ES-I3 (cell line): ENCODE data around the gene TBC1D32.
"Not testable (repeated sequence)": the region's sequence is repeated elsewhere in the genome, so short reads cannot be mapped to it uniquely, and the experiment has no call there.

Experiments
- H3K36me3 ChIP-seq: 2 replicates; pipeline ENCODE4 v1.6.1; 2013; ENCODE audit warnings: mild to moderate bottlenecking, low read length, control low read depth, moderate library complexity; ENCODE audit not compliant: insufficient read depth
- H3K4me1 ChIP-seq: 2 replicates; pipeline ENCODE4 v1.6.1; 2013; ENCODE audit warnings: mild to moderate bottlenecking, control low read depth, low read length; ENCODE audit not compliant: insufficient read depth
- H3K9ac ChIP-seq: 2 replicates; pipeline ENCODE4 v1.6.1; 2013; ENCODE audit warnings: low read depth, mild to moderate bottlenecking, low read length, moderate library complexity
- H3K9me3 ChIP-seq: 2 replicates; pipeline ENCODE4 v1.6.1; 2013; ENCODE audit warnings: mild to moderate bottlenecking, low read length, moderate library complexity; ENCODE audit not compliant: control insufficient read depth, insufficient read depth

The TBC1D32 gene

DNA sequence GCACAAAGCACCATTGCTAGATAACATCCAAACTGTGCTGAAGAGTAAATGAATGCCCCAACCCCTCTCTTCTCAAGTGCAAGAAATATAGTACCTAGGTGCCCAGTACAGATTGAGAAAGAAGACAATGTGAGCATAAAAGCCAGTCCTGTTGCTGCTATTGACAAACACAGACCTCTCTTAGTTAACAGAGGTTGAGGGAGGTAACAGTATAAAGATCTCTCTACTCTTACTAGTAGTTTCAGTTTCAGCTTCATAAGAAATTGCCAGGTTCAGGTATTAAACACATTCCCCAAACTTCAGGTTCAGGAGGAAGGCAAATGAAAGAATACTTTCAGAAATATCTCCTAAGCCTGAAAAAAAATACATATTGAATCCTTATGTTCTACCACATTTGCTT lies 31.4 kb downstream of the TBC1D32 start:
- H3K9me3 ChIP-seq: no peaks in the 10 kb centered on the region
- H3K9ac ChIP-seq: no peak overlapping the region
- H3K4me1 ChIP-seq: no peaks in the 10 kb centered on the region
- no peaks in the 10 kb centered on the region for H3K36me3 ChIP-seq

DNA sequence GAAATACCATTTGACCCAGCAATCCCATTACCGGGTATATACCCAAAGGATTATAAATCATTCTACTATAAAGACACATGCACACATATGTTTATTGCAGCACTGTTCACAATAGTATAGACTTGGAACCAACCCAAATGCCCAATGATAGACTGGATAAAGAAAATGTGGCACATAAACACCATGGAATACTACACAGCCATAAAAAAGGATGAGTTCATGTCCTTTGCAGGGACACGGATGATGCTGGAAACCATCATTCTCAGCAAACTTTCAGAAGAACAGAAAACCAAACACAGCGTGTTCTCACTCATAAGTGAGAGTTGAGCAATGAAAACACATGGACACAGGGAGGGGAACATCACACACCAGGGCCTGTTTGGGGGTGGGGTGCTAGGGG lies 33.1 kb downstream of the TBC1D32 start:
- H3K9ac ChIP-seq: not testable (repeated sequence)

DNA sequence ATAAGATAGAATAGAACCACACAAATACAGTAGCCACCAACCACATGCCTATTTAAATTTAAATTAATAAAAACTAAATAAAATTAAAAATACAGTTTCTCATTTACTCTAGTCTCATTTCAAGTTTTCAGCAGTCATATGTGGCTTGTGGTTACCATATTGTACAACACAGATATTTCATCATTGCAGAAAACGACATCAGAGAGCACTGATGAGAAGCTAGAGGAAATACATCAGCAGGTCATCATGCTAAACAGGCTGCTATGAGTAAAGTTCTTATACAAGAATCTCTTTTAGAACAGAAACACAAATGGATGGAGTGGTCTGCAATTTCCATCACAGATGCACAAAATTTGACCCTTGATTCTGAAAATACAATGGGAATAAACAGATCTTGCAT lies 36.6 kb downstream of the TBC1D32 start:
- no peaks in the 10 kb centered on the region; the same call in 1 of the 2 replicates for H3K4me1 ChIP-seq
- no peaks in the 10 kb centered on the region for H3K36me3 ChIP-seq
- no peaks in the 10 kb centered on the region for H3K9me3 ChIP-seq
- no peak overlapping the region for H3K9ac ChIP-seq

More for the DNA sequence above, 33.1 kb downstream of the TBC1D32 start:
- H3K4me1 ChIP-seq, H3K9me3 ChIP-seq, H3K36me3 ChIP-seq: not testable (repeated sequence)

DNA sequence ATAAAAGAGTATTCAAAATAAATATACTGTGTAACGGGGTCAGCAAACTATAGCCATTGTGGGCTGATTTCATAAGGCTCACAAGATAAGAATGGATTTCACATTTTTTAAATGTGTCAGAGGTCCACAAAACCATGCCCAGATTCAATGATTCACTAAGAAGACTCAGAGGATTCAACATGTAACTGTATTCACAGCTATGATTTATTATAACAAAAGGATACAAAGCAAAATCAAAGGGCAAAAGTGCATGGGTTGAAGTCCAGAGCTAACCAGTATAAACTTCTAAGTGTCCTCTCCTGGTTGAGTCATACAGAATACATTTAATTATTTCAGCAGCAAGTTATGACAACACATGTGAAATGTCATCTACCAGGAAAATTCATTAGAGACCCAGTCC lies 49.2 kb downstream of the TBC1D32 start:
- Histone ChIP-seq H3K36me3 (no peaks in the 10 kb centered on the region), H3K9me3 (no peaks in the 10 kb centered on the region), H3K4me1 (no peaks in the 10 kb centered on the region), H3K9ac (no peak overlapping the region)

DNA sequence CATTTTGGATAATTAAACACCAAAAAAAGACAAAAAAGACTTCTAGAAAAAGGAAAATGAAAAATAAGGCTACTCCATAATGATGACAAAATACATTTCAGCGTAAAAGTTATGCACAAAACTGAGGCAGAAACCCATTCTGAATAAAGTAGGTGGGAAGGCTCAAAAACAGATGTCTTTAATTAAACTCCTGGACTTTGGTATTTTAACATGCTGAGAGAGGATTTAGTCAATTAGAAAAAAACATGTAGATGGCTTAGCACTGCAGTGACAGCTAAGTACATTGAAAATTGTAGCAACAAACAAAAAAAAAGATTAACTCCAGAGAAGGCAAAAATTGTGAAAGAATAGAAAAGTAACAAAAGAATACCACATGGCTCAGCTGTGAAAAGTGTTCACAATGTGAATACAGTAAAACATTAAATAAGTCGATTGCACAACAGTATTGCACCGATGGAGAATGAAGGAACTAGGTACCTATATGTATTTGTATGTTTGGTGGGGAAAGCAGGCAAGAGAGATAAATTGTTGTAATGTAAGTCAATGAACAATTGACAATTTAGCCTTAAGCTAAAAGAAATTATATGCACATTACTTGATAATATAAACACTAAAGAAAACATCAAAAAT lies 59.5 kb downstream of the TBC1D32 start:
- no peaks in the 10 kb centered on the region for H3K4me1 ChIP-seq
- H3K9me3 ChIP-seq: no peaks in the 10 kb centered on the region
- H3K36me3 ChIP-seq: no peaks in the 10 kb centered on the region
- H3K9ac ChIP-seq: no peak overlapping the region

DNA sequence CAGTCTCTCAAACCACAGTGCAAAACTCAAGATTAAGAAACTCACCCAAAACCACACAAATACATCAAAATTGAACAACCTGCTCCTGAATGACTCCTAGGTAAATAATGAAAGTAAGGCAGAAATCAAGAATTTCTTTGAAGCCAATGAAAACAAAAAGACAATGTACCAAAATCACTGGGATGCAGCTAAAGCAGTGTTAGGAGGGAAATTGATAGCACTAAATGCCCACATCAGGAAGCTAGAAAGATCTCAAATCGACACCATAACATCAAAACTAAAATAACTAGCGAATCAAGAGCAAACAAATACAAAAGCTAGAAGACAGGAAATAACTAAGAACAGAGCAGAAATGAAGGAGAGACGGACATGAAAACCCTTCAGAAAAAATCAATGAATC lies 70.5 kb downstream of the TBC1D32 start:
- H3K9ac ChIP-seq: no peak overlapping the region
- H3K36me3 ChIP-seq: no peaks in the 10 kb centered on the region
- H3K4me1 ChIP-seq: no peaks in the 10 kb centered on the region
- peaks cover 11% of the 10 kb centered on the region for H3K9me3 ChIP-seq

DNA sequence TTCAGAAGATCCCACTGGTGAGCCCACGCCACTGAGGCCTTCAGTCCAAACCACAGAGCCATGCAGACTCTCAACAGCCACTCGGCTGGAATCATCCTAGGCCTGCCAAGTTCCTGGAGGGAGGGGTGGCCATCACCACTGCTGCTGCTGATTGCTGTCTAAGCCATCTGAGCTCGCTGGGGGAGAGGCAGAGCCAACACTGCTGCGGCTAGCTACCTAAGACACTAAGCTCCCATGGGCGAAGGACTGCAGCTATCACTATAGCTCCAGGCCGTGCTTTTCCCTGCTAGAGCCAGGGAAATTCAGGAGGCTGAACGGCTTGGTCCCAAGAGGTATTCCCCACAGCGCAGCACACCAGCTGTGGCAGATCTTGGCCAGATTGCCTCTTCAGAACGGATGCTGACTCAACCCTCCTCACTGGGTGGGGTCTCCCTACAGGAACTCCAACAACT lies 73.6 kb downstream of the TBC1D32 start:
- Histone ChIP-seq H3K9me3 (peaks cover 7% of the 10 kb centered on the region), H3K4me1 (no peaks in the 10 kb centered on the region), H3K36me3 (no peaks in the 10 kb centered on the region), H3K9ac (no peak overlapping the region)

DNA sequence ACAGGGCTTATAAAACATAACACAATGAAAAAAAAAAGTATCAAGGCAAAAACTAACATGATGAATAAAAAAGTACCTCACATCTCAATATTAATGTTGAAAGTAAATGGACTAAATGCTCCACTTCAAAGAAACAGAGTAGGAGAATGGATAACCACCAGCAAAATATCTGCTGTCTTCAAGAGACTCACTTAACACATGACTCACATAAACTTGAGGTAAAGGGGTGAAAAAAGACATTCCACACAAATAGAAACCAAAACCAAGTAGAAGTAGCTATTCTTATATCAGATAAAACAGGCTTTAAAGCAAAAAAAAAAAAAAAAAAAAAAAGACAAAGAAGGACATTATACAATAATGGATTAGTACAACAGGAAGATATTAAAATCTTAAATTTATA lies 86.9 kb downstream of the TBC1D32 start:
- Histone ChIP-seq H3K9me3 (no peaks in the 10 kb centered on the region), H3K9ac (no peak overlapping the region), H3K4me1 (no peaks in the 10 kb centered on the region), H3K36me3 (no peaks in the 10 kb centered on the region)

DNA sequence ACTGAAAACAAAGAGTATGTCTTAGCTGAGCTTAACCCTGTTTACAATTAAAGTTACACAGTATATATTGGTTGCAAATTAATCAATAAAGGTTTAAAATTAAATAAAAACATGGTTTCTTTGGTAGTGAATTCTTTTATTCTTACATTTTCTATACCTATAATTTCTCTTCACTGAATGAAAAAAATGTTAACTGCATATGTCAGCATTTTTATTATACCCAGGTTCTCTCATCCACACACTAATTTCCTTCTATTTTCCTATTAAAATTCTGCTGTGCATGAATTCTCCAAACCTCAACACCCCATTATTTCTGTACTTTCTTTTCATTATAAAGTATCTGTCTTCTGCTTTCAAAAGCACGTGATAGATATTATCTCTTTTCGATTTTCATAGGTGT lies 91.9 kb downstream of the TBC1D32 start:
- H3K9ac ChIP-seq: no peak overlapping the region
- H3K9me3 ChIP-seq: no peaks in the 10 kb centered on the region
- H3K4me1 ChIP-seq: no peaks in the 10 kb centered on the region
- no peaks in the 10 kb centered on the region for H3K36me3 ChIP-seq

DNA sequence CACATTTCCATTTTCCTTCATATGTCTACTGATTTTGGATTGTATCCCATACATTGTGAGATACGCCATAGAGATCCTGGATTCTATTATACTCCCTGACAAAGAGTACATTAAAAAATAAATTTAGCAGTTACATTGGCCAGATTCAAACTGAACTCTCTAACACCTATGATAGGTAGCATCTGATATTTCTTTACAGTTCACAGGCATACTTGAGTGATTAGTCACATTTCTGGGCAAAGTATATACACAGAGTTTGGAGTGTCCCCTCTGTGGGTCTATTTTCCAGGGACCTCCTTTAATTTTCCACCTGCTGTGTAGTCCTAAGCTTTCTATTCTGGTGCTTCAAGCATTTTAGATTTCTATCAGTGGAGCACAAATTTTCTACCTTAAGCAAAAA lies 96.4 kb downstream of the TBC1D32 start:
- no peaks in the 10 kb centered on the region for H3K9me3 ChIP-seq
- H3K4me1 ChIP-seq: no peaks in the 10 kb centered on the region; the same call in 1 of the 2 replicates
- no peaks in the 10 kb centered on the region for H3K36me3 ChIP-seq
- no peak overlapping the region for H3K9ac ChIP-seq

DNA sequence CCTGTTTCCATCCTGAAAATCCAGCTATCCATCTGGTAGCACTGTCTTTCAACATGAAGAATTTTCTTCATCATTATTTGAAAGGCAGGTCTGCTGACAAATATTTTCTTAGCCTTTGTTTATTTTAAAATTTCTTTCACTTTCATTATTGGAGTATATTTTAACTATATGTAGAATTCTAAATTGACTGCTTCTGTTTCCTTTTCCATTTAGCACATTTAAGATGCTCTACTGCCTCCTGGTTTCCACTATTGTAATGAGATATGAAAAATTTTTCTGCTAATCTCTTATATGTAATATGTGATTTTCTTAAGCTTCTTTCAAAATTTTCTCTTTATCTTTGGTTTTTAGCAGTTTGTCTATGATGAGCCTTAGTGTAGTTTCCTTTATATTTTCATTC lies 97.3 kb downstream of the TBC1D32 start:
- H3K36me3 ChIP-seq: no peaks in the 10 kb centered on the region

DNA sequence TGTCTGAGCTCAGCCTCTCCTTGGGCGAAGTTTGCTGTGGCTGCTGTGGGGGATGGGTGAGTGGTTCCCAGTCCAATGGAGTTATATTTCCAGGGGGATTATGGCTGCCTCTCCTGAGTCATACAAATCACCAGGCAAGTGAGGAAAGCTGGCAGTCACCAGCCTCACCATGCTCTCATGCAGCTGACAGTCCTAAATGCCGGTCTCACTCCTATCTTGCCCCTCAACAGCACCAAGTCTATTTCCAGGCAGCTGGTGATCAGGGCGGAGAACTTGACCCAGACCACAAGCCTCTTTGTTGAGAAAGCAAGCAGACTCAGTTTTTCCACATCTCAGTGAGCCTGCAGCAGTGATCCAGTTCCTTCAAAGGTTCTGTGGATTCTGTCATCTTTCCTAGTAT lies 98.9 kb downstream of the TBC1D32 start:
- Histone ChIP-seq H3K9me3 (no peaks in the 10 kb centered on the region), H3K9ac (no peak overlapping the region), H3K36me3 (no peaks in the 10 kb centered on the region), H3K4me1 (no peaks in the 10 kb centered on the region; the same call in 1 of the 2 replicates)

More for the DNA sequence above, 97.3 kb downstream of the TBC1D32 start:
- Histone ChIP-seq H3K9me3 (no peaks in the 10 kb centered on the region), H3K4me1 (no peaks in the 10 kb centered on the region; the same call in 1 of the 2 replicates), H3K9ac (no peak overlapping the region)

DNA sequence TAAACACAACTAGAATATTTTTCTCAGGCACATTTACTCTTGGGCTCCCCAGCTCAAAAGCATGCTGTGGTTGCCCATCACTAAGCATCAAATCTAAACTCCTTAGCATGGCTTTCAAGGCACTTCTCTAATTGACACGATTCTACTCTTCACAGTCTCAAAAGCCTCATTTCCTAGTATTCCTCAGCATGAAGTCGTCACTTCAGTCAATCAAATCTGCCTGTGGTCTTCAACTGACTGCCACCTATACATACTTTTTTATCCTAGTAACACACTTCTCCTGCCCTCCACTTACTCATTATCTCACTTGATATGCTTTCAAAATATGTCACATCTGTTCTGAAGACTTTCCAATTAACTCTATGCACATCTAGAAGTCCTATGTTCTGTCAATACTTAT lies 110.3 kb downstream of the TBC1D32 start:
- H3K9ac ChIP-seq: no peak overlapping the region
- no peaks in the 10 kb centered on the region for H3K4me1 ChIP-seq
- no peaks in the 10 kb centered on the region for H3K9me3 ChIP-seq
- H3K36me3 ChIP-seq: no peaks in the 10 kb centered on the region

DNA sequence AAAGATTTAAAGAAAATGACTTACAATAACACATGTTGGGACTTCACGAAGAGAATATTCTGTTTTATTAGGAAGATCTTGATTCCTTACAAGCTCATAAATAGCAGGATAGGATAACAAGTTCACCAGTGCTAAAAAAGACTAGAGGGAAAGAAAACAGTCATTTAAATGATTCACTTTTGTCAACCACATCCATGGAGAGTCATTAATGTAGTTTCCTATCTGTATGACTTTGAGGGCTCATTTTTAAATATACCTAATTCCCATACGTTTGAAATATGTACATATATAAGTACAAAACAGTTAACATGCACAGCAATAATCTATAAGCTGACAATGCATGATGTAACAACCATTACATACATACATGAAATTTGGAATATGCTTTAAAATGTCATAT lies 111.1 kb downstream of the TBC1D32 start:
- no peaks in the 10 kb centered on the region for H3K36me3 ChIP-seq
- no peak overlapping the region for H3K9ac ChIP-seq
- H3K9me3 ChIP-seq: no peaks in the 10 kb centered on the region
- H3K4me1 ChIP-seq: no peaks in the 10 kb centered on the region

DNA sequence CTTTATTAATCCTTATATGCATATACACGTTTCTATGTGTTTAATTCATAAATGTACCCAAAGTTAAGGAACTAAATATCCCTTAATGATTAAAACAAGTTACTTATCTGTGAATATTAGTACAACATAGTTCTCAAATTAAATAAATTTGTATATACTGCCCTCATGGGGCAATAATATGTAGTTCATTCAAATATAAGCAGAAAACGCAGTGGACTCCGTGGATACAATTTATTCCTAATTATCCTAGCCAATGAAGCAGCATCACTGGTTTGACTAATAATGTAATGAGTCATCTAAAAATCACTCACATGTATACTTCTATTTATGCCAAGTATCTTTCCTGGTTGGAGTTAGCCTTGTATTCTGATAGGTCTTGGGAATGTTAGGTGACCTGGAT lies 111.6 kb downstream of the TBC1D32 start:
- Histone ChIP-seq H3K9ac (no peak overlapping the region), H3K36me3 (no peaks in the 10 kb centered on the region), H3K4me1 (no peaks in the 10 kb centered on the region), H3K9me3 (no peaks in the 10 kb centered on the region)

DNA sequence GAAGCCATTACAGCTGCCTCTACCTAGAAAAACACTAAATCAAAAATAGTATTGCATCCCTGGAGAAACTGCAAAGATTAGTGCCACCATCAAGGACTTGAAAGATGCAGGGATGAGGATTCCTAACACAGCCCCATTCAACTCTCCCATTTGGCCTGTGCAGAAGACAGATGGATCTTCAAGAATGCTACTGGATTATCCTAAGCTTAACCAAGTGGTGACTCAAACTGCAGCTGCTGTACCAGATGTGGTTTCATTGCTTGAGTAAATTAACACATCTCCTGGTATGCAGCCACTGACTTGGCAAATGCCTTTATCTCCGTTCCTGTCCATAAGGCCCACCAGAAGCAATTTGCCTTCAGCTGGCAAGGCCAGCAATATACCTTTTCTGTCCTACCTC lies 117.4 kb downstream of the TBC1D32 start:
- no peaks in the 10 kb centered on the region for H3K36me3 ChIP-seq
- H3K9ac ChIP-seq: no peak overlapping the region
- peaks cover 3% of the 10 kb centered on the region; the same call in 1 of the 2 replicates for H3K9me3 ChIP-seq
- H3K4me1 ChIP-seq: no peaks in the 10 kb centered on the region
